ENCODE data around the gene LRRC4C.

Gene LRRC4C

GRCh38 chr11:41116970-41117369 lies 342.5 kb downstream of the LRRC4C start:
- no peak for DNase-seq (ENCODE audit: low read depth in 2 of 2)

GRCh38 chr11:41115066-41115465 lies 344.4 kb downstream of the LRRC4C start:
- DNase-seq (ENCODE audit: low read depth in 2 of 2): no peak

- DNase-seq (ENCODE audit: low read depth in 2 of 2): no peak
These were observed 346.3 kb downstream of the LRRC4C start for GRCh38 chr11:41113160-41113559.

- DNase-seq (ENCODE audit: low read depth in 2 of 2): no peak
These were observed 348.9 kb downstream of the LRRC4C start for GRCh38 chr11:41110527-41110926.

GRCh38 chr11:41102471-41102870 lies 357.0 kb downstream of the LRRC4C start:
- no peak for DNase-seq (ENCODE audit: low read depth in 2 of 2)

GRCh38 chr11:41099654-41100053 lies 359.8 kb downstream of the LRRC4C start:
- no peak for DNase-seq (ENCODE audit: low read depth in 2 of 2)

GRCh38 chr11:41085123-41085522 lies 374.3 kb downstream of the LRRC4C start:
- DNase-seq (ENCODE audit: low read depth in 2 of 2): no peak

- DNase-seq (ENCODE audit: low read depth in 2 of 2): no peak
These were observed 377.6 kb downstream of the LRRC4C start for GRCh38 chr11:41081756-41082285.

- no peak for DNase-seq (ENCODE audit: low read depth in 2 of 2)
These were observed 385.1 kb downstream of the LRRC4C start for GRCh38 chr11:41074318-41074717.

GRCh38 chr11:41065432-41065831 lies 394.0 kb downstream of the LRRC4C start:
- no peak for DNase-seq (ENCODE audit: low read depth in 2 of 2)

- no peak for DNase-seq (ENCODE audit: low read depth in 2 of 2)
These were observed 401.3 kb downstream of the LRRC4C start for GRCh38 chr11:41058138-41058537.

- DNase-seq (ENCODE audit: low read depth in 2 of 2): no peak
These were observed 402.4 kb downstream of the LRRC4C start for GRCh38 chr11:41056892-41057569.

GRCh38 chr11:41053894-41054293 lies 405.6 kb downstream of the LRRC4C start:
- DNase-seq (ENCODE audit: low read depth in 2 of 2): no peak

- DNase-seq (ENCODE audit: low read depth in 2 of 2): no peak
These were observed 407.4 kb downstream of the LRRC4C start for GRCh38 chr11:41051919-41052635.

- no peak for DNase-seq (ENCODE audit: low read depth in 2 of 2)
These were observed 408.7 kb downstream of the LRRC4C start for GRCh38 chr11:41050791-41051190.

- DNase-seq (ENCODE audit: low read depth in 2 of 2): no peak
These were observed 412.2 kb downstream of the LRRC4C start for GRCh38 chr11:41047229-41047628.

GRCh38 chr11:41045266-41045665 lies 414.2 kb downstream of the LRRC4C start:
- no peak for DNase-seq (ENCODE audit: low read depth in 2 of 2)

GRCh38 chr11:41044747-41045146 lies 414.7 kb downstream of the LRRC4C start:
- DNase-seq (ENCODE audit: low read depth in 2 of 2): no peak

GRCh38 chr11:41042688-41043087 lies 416.8 kb downstream of the LRRC4C start:
- DNase-seq (ENCODE audit: low read depth in 2 of 2): no peak

- DNase-seq (ENCODE audit: low read depth in 2 of 2): no peak
These were observed 419.0 kb downstream of the LRRC4C start for GRCh38 chr11:41040474-41040873.

- no peak for DNase-seq (ENCODE audit: low read depth in 2 of 2)
These were observed 419.9 kb downstream of the LRRC4C start for GRCh38 chr11:41039592-41039991.

- DNase-seq (ENCODE audit: low read depth in 2 of 2): no peak
These were observed 427.8 kb downstream of the LRRC4C start for GRCh38 chr11:41031551-41032060.

- no peak for DNase-seq (ENCODE audit: low read depth in 2 of 2)
These were observed 439.2 kb downstream of the LRRC4C start for GRCh38 chr11:41020259-41020658.
